Liver (tissue), 9 donors: ENCODE results near the gene PRRX1. TPM values are rescaled to one million over a fixed set of nuclear protein-coding genes. Genes with fewer than 3 reads are reported as not detected.

Experiments used
- DNase-seq: peaks from one replicate; pipeline ENCODE4 v3.0.0-alpha.2; 2017; ENCODE audit warnings: low spot score
- H3K27ac ChIP-seq, 2 donors: one replicate each; pipeline ENCODE4 v1.7.0; 2013; ENCODE audit warnings: inconsistent platforms in 2 of 2, low read length in 2 of 2, control low read depth in 1 of 2, low read depth in 1 of 2, mild to moderate bottlenecking in 1 of 2
- H3K27me3 ChIP-seq, 4 donors: one replicate each; pipeline versions ENCODE4 v1.6.1 to v1.7.0; 2013; ENCODE audit warnings: low read length in 3 of 4, inconsistent platforms in 1 of 4, mild to moderate bottlenecking in 1 of 4, moderate library complexity in 1 of 4; ENCODE audit not compliant: control insufficient read depth in 4 of 4, insufficient read depth in 4 of 4
- H3K36me3 ChIP-seq, 4 donors: one replicate each; pipeline versions ENCODE4 v1.6.1 to v1.7.0; 2013; ENCODE audit warnings: low read length in 3 of 4, mild to moderate bottlenecking in 3 of 4, low read depth in 1 of 4, moderate library complexity in 1 of 4; ENCODE audit not compliant: control insufficient read depth in 4 of 4, insufficient read depth in 3 of 4
- H3K4me1 ChIP-seq, 4 donors: one replicate each; pipeline versions ENCODE4 v1.6.1 to v1.7.0; 2013; ENCODE audit warnings: low read length in 3 of 4, mild to moderate bottlenecking in 3 of 4, moderate library complexity in 1 of 4; ENCODE audit not compliant: control insufficient read depth in 4 of 4, insufficient read depth in 4 of 4
- H3K4me3 ChIP-seq, 3 donors: one replicate each; pipeline versions ENCODE4 v1.6.1 to v1.7.0; 2013; ENCODE audit warnings: low read length in 3 of 3, control low read depth in 1 of 3, low read depth in 1 of 3, mild to moderate bottlenecking in 1 of 3
- H3K9ac ChIP-seq, 2 donors: one replicate each; pipeline ENCODE4 v1.7.0; 2013; ENCODE audit warnings: low read length in 2 of 2, mild to moderate bottlenecking in 2 of 2, moderate library complexity in 2 of 2, control low read depth in 1 of 2, low read depth in 1 of 2
- H3K9me3 ChIP-seq, 4 donors: one replicate each; pipeline versions ENCODE4 v1.6.1 to v1.7.0; 2013; ENCODE audit warnings: low read length in 3 of 4; ENCODE audit not compliant: control insufficient read depth in 4 of 4
- EGR1 ChIP-seq, 2 donors: IDR thresholded peaks; 2 replicates each; pipeline ENCODE4 v1.6.1; 2016 to 2018; ENCODE audit warnings: antibody characterized with exemption in 2 of 2, low read depth in 2 of 2
- FOXA1 ChIP-seq: IDR thresholded peaks from 2 replicates; pipeline ENCODE4 v1.6.1; 2016; ENCODE audit warnings: antibody characterized with exemption
- FOXA2 ChIP-seq: IDR thresholded peaks from 2 replicates; pipeline ENCODE4 v1.6.1; 2016; ENCODE audit warnings: antibody characterized with exemption
- GABPA ChIP-seq, 2 donors: IDR thresholded peaks in 1 of 2; conservative IDR thresholded peaks in 1 of 2; 2 replicates each; pipeline ENCODE4 v1.6.1; 2016; ENCODE audit warnings: antibody characterized with exemption in 2 of 2, mild to moderate bottlenecking in 1 of 2, moderate library complexity in 1 of 2
- HNF4A ChIP-seq, 2 donors: conservative IDR thresholded peaks; 2 replicates each; pipeline ENCODE4 v1.6.1; 2016; ENCODE audit warnings: antibody characterized with exemption in 2 of 2, mild to moderate bottlenecking in 2 of 2
- HNF4G ChIP-seq: IDR thresholded peaks from 2 replicates; pipeline ENCODE4 v1.6.1; 2016; ENCODE audit warnings: antibody characterized with exemption
- JUND ChIP-seq, 2 donors: IDR thresholded peaks; 2 replicates each; pipeline ENCODE4 v1.6.1; 2016; ENCODE audit warnings: antibody characterized with exemption in 2 of 2
- NR2F2 ChIP-seq: IDR thresholded peaks from 2 replicates; pipeline ENCODE4 v1.6.1; 2016; ENCODE audit warnings: antibody characterized with exemption
- RAD21 ChIP-seq, 2 donors: IDR thresholded peaks; 2 replicates each; pipeline ENCODE4 v1.6.1; 2016; ENCODE audit warnings: antibody characterized with exemption in 2 of 2, mild to moderate bottlenecking in 2 of 2
- RXRA ChIP-seq, 2 donors: IDR thresholded peaks; 2 replicates each; pipeline ENCODE4 v1.6.1; 2017 to 2018; ENCODE audit warnings: antibody characterized with exemption in 2 of 2, mild to moderate bottlenecking in 1 of 2
- TAF1 ChIP-seq: conservative IDR thresholded peaks from 2 replicates; pipeline ENCODE4 v1.6.1; 2016; ENCODE audit warnings: antibody characterized with exemption, mild to moderate bottlenecking
- WGBS: extraction: QIAGEN DNeasy Blood & Tissue Kit; methylation state at CpG from one replicate; pipeline ENCODE4 v1.1.7; 2013; 5-methylcytosine and 5-hydroxymethylcytosine counted together
- polyA plus RNA-seq, 2 donors: library from polyadenylated mRNA; stranded (reverse) in 1 of 2; unstranded in 1 of 2; fragments of 200-250 nt in 1 of 2; fragments of >200 nt in 1 of 2; fragmentation: Nextera tagmentation in 1 of 2; extraction: Ambion mirVana in 1 of 2; gene quantifications; one replicate each; pipeline versions ENCODE4 v1.2.1 to v1.2.3, GENCODE V29; 2013 to 2015
- total RNA-seq, 2 donors: library from RNA; depleted of rRNA; stranded (reverse); fragments of >200 nt; gene quantifications; one replicate each; pipeline ENCODE4 v1.2.3, GENCODE V29; 2014
- TF ChIP-seq, protein P1 (sequence below): IDR thresholded peaks from 2 replicates; pipeline ENCODE4 v1.6.1; 2016; ENCODE audit warnings: antibody characterized with exemption, mild to moderate bottlenecking
- TF ChIP-seq, protein P2 (sequence below): IDR thresholded peaks from 2 replicates; pipeline ENCODE4 v1.6.1; 2016; ENCODE audit warnings: antibody characterized with exemption
- TF ChIP-seq, protein P3 (sequence below): IDR thresholded peaks from 2 replicates; pipeline ENCODE4 v1.6.1; 2016; ENCODE audit warnings: antibody characterized with exemption
- donor health status: healthy.
- donor health status: healthy.
- donor health status: healthy.
- donor health status: healthy.
- donor health status: healthy.

The PRRX1 gene
- total and polyA plus RNA-seq, 4 donors = under 0.01 to 0.37 (median 0.25) TPM; not detected in 1

DNA sequence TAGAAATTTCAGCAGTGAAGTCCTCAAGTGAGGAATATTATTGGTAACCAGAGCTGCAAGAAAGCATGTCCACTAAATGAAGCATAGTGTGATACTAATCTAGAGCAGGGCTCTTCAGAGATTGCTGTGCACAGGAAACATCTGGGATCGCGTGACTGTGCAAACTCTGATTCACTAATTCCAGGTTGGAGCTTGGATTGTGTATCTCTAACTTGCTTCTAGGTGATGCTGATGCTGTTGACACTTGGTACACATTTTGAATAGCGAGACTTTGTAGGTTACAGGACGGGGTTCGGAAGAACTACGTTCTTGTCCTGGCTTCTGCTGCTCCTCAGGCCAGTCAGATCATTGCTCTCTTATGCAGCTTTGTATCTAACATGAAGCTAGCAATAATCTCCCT is 66.5 kb downstream of the PRRX1 start (continued):
- TF ChIP-seq, protein P1, sequence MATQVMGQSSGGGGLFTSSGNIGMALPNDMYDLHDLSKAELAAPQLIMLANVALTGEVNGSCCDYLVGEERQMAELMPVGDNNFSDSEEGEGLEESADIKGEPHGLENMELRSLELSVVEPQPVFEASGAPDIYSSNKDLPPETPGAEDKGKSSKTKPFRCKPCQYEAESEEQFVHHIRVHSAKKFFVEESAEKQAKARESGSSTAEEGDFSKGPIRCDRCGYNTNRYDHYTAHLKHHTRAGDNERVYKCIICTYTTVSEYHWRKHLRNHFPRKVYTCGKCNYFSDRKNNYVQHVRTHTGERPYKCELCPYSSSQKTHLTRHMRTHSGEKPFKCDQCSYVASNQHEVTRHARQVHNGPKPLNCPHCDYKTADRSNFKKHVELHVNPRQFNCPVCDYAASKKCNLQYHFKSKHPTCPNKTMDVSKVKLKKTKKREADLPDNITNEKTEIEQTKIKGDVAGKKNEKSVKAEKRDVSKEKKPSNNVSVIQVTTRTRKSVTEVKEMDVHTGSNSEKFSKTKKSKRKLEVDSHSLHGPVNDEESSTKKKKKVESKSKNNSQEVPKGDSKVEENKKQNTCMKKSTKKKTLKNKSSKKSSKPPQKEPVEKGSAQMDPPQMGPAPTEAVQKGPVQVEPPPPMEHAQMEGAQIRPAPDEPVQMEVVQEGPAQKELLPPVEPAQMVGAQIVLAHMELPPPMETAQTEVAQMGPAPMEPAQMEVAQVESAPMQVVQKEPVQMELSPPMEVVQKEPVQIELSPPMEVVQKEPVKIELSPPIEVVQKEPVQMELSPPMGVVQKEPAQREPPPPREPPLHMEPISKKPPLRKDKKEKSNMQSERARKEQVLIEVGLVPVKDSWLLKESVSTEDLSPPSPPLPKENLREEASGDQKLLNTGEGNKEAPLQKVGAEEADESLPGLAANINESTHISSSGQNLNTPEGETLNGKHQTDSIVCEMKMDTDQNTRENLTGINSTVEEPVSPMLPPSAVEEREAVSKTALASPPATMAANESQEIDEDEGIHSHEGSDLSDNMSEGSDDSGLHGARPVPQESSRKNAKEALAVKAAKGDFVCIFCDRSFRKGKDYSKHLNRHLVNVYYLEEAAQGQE = no peak
- no peak for TF ChIP-seq JUND (IDR thresholded peaks at IDR 0.05)
- TF ChIP-seq NR2F2 = no peak
- TF ChIP-seq EGR1 (IDR thresholded peaks at IDR 0.05; ENCODE audit: low read depth in 2 of 2) = no peak

DNA sequence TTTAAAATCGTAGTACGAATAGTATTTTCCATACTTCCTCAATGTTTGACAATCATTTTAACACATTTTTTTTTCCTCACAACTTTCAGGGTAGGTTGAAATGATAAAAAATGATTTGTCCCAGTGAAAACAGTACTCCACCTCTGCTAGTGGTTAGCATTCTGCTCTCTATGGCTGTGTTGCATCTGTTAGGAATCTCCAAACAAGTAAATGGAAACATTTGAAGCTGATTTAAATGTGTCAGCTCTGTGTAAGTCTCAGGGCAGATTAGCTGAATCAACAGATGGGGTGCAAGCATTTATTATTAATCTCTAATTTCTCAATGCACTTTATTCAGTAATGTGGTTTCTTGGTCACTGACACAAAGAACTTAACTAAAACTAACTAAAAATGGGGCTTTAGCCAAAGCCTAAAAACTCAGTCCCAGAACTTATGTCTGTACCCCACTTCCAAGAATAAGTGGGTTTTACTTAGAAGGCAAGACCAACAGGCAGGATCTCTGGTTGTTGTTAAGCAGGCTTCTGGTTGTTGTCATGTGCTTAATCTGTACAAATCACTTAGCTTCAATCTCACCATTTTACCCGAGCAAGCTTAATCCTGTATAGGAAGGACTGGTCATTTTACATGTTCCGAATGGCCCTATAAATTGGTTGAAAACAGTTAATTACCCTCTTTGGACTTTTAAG is 67.8 kb downstream of the PRRX1 start:
- no peaks in the 10 kb centered on the region for H3K36me3 ChIP-seq
- no peak overlapping the region for H3K9ac ChIP-seq
- no peak for TF ChIP-seq FOXA2
- no peak for TF ChIP-seq TAF1
- TF ChIP-seq NR2F2 = no peak
- TF ChIP-seq, protein P2, sequence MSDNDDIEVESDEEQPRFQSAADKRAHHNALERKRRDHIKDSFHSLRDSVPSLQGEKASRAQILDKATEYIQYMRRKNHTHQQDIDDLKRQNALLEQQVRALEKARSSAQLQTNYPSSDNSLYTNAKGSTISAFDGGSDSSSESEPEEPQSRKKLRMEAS = no peak
- TF ChIP-seq HNF4G = no peak
- no peak for TF ChIP-seq FOXA1
- TF ChIP-seq GABPA (IDR thresholded peaks at IDR 0.05 in 1 of 2, conservative IDR thresholded peaks at IDR 0.05 in 1 of 2) = no peak
- TF ChIP-seq RAD21 (IDR thresholded peaks at IDR 0.05) = no peak
- TF ChIP-seq JUND (IDR thresholded peaks at IDR 0.05) = no peak
- no peak for TF ChIP-seq HNF4A (conservative IDR thresholded peaks at IDR 0.05)
- TF ChIP-seq RXRA (IDR thresholded peaks at IDR 0.05) = no peak
- no peaks in the 10 kb centered on the region for H3K9me3 ChIP-seq
- no peak overlapping the region for H3K4me3 ChIP-seq
- 73% methylated on average over 4 of the region's 4 CpGs for WGBS
- H3K27me3 ChIP-seq = peaks cover 0 to 6% (median 0%) of the 10 kb centered on the region in 4 donors
- H3K4me1 ChIP-seq = no peaks in the 10 kb centered on the region
- no peak overlapping the region for H3K27ac ChIP-seq
- no peak for DNase-seq

DNA sequence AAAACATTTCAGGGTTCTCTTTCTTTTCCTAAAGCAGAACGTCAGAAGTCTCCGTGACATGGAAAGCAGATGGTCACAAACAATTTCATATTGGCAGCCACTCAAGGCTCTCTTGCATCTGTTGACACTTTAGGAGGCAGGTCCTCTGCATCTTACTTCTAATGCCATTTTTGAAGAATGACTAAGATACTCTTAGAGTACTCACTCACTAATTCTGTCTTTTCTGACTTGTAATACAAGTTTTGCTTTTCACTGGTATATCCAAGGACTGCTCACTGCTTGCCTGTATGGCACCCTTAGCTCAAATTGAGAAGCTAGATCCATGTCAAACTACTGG is 68.3 kb downstream of the PRRX1 start:
- TF ChIP-seq FOXA2 = no peak
- TF ChIP-seq, protein P3, sequence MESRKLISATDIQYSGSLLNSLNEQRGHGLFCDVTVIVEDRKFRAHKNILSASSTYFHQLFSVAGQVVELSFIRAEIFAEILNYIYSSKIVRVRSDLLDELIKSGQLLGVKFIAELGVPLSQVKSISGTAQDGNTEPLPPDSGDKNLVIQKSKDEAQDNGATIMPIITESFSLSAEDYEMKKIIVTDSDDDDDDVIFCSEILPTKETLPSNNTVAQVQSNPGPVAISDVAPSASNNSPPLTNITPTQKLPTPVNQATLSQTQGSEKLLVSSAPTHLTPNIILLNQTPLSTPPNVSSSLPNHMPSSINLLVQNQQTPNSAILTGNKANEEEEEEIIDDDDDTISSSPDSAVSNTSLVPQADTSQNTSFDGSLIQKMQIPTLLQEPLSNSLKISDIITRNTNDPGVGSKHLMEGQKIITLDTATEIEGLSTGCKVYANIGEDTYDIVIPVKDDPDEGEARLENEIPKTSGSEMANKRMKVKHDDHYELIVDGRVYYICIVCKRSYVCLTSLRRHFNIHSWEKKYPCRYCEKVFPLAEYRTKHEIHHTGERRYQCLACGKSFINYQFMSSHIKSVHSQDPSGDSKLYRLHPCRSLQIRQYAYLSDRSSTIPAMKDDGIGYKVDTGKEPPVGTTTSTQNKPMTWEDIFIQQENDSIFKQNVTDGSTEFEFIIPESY = no peak
- TF ChIP-seq GABPA (IDR thresholded peaks at IDR 0.05 in 1 of 2, conservative IDR thresholded peaks at IDR 0.05 in 1 of 2) = no peak
- no peaks in the 10 kb centered on the region for H3K36me3 ChIP-seq
- H3K9ac ChIP-seq = no peak overlapping the region
- no peak overlapping the region for H3K4me3 ChIP-seq
- H3K9me3 ChIP-seq = no peaks in the 10 kb centered on the region
- peaks cover 0 to 7% (median 0%) of the 10 kb centered on the region in 4 donors for H3K27me3 ChIP-seq
- no peak for DNase-seq
- H3K27ac ChIP-seq = no peak overlapping the region
- no peaks in the 10 kb centered on the region for H3K4me1 ChIP-seq
- WGBS = 68% methylated on average over 2 of the region's 2 CpGs
